ENCODE data around the gene TH. TPM values are rescaled to one million over a fixed set of nuclear protein-coding genes. Genes with fewer than 3 reads are reported as not detected.

TH gene
- total and polyA plus RNA-seq, 2 of the 4 experiments (the other 2 are of a cell fraction) = 0.10 TPM; not detected in 1

GRCh38 chr11:2123628-2123960 lies 48.0 kb downstream of the TH start:
- in situ Hi-C loops (cut with MboI; ENCODE audit: low sequenced_read_pairs) = no loop called here

More at GRCh38 chr11:2123628-2123960, 48.0 kb downstream of the TH start:
- Histone ChIP-seq H2AK9ac (replicated peaks; ENCODE audit: low read depth, low read length, poor library complexity) (no peak overlapping the region), H2BK120ac (ENCODE audit: low read depth, low read length) (no peak overlapping the region), H2BK20ac (ENCODE audit: low read depth, low read length) (no peak overlapping the region), H3K23ac (ENCODE audit: low read depth, low read length) (no peak overlapping the region), H2BK5ac (ENCODE audit: low read depth, low read length, poor library complexity, severe bottlenecking) (no peak overlapping the region), H3K27ac (ENCODE audit: insufficient read depth, low read length) (no peak overlapping the region), H2AK5ac (ENCODE audit: low read depth, low read length) (no peak overlapping the region), H2BK15ac (ENCODE audit: low read depth, low read length) (no peak overlapping the region), H4K8ac (ENCODE audit: low read depth in 2 of 2, low read length in 2 of 2) (no peak overlapping the region), H3K36me3 (ENCODE audit: control insufficient read depth, insufficient read depth, low read length) (no peaks in the 10 kb centered on the region), H3K9me1 (ENCODE audit: insufficient read depth, low read length) (no peaks in the 10 kb centered on the region), H3K9me3 (ENCODE audit: control insufficient read depth, insufficient read depth, low read length) (no peaks in the 10 kb centered on the region), H3K4me2 (ENCODE audit: low read depth, low read length) (no peak overlapping the region), H4K91ac (ENCODE audit: insufficient read depth, low read depth, low read length) (no peak overlapping the region), H3K79me1 (ENCODE audit: low read depth in 1 of 2, low read length in 2 of 2) (no peaks in the 10 kb centered on the region), H3K4me1 (ENCODE audit: control insufficient read depth, insufficient read depth, low read length) (peaks cover 11% of the 10 kb centered on the region), H3K4ac (ENCODE audit: low read depth, low read length) (no peak overlapping the region), H3K18ac (ENCODE audit: low read depth, low read length) (no peak overlapping the region), H2AFZ (replicated peaks; ENCODE audit: low read length, poor library complexity) (no peak overlapping the region), H3K27me3 (ENCODE audit: control insufficient read depth, insufficient read depth, low read length) (peaks cover 8% of the 10 kb centered on the region; the same call in 1 of the 2 replicates), H3K56ac (ENCODE audit: extremely low read depth, insufficient read depth, low read length) (no peak overlapping the region), H3K14ac (replicated peaks; ENCODE audit: low read depth, low read length) (no peak overlapping the region), H3K4me3 (ENCODE audit: insufficient read depth, low read depth, low read length) (no peak overlapping the region), H4K20me1 (ENCODE audit: insufficient read depth, low read length) (no peaks in the 10 kb centered on the region), H3K9ac (ENCODE audit: low read depth, low read length) (no peak overlapping the region), H4K5ac (ENCODE audit: low read depth, low read length) (no peak overlapping the region)
- WGBS, 2 experiments (ENCODE audit: extremely low coverage in 2 of 2, insufficient read length in 1 of 2) = 92% methylated on average over 5 of the region's 7 CpGs; no CpG with 5 or more reads in 1 of the 2 experiments
- TF ChIP-seq CTCF (conservative IDR thresholded peaks at IDR 0.05; ENCODE audit: low read depth, low read length) = no peak
- no peak for TF ChIP-seq RCOR1 (IDR thresholded peaks at IDR 0.05; ENCODE audit: insufficient replicate concordance, low read length)
- TF ChIP-seq CHD1 (IDR thresholded peaks at IDR 0.05; ENCODE audit: low read depth, low read length) = no peak
- no peak for TF ChIP-seq RAD21 (IDR thresholded peaks at IDR 0.05; ENCODE audit: low read length)
- TF ChIP-seq MAFK (IDR thresholded peaks at IDR 0.05; ENCODE audit: low read depth, low read length) = no peak
- TF ChIP-seq FOS (IDR thresholded peaks at IDR 0.05; ENCODE audit: low read depth, low read length) = no peak
- TF ChIP-seq POLR2A (IDR thresholded peaks at IDR 0.05; ENCODE audit: low read depth, low read length) = no peak
- TF ChIP-seq, protein P1, sequence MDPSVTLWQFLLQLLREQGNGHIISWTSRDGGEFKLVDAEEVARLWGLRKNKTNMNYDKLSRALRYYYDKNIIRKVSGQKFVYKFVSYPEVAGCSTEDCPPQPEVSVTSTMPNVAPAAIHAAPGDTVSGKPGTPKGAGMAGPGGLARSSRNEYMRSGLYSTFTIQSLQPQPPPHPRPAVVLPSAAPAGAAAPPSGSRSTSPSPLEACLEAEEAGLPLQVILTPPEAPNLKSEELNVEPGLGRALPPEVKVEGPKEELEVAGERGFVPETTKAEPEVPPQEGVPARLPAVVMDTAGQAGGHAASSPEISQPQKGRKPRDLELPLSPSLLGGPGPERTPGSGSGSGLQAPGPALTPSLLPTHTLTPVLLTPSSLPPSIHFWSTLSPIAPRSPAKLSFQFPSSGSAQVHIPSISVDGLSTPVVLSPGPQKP (IDR thresholded peaks at IDR 0.05; ENCODE audit: borderline replicate concordance, low read depth, low read length) = no peak
- TF ChIP-seq CEBPB (IDR thresholded peaks at IDR 0.05; ENCODE audit: low read depth, low read length) = no peak
- TF ChIP-seq RFX5 (IDR thresholded peaks at IDR 0.05; ENCODE audit: low read depth, low read length) = no peak
- no peak for TF ChIP-seq NFE2L2 (IDR thresholded peaks at IDR 0.05; ENCODE audit: low read depth, low read length)
- TF ChIP-seq MXI1 (IDR thresholded peaks at IDR 0.05; ENCODE audit: borderline replicate concordance, low read depth, low read length) = no peak
- no peak for TF ChIP-seq SMC3 (IDR thresholded peaks at IDR 0.05; ENCODE audit: low read depth, low read length)
- TF ChIP-seq USF2 (IDR thresholded peaks at IDR 0.05; ENCODE audit: low read depth, low read length) = no peak
- TF ChIP-seq MAZ (IDR thresholded peaks at IDR 0.05; ENCODE audit: borderline replicate concordance, low read depth, low read length) = no peak
- no peak for TF ChIP-seq BHLHE40 (IDR thresholded peaks at IDR 0.05; ENCODE audit: low read depth, low read length)
- POLR2A ChIA-PET (ENCODE audit: unreplicated experiment) = no interaction called here
- CTCF ChIA-PET = no interaction called here
- intact Hi-C loops (cut with micrococcal nuclease) = loop anchor here (2.0 to 5.0 kb wide), 2 partner anchors 27 to 46 kb away; no protein-coding TSS in a partner anchor
- ATAC-seq (ENCODE audit: low read depth) (no peak), DNase-seq (no peak)
- no TSS peak for BruUV-seq (replicated peaks)
- dilution Hi-C loops (cut with HindIII; ENCODE audit: low sequenced_read_pairs, unreplicated experiment) = no loop called here
